ENCODE measurements around the gene ADARB2.
"Not testable (repeated sequence)": the region's sequence is repeated elsewhere in the genome, so short reads cannot be mapped to it uniquely, and the experiment has no call there.

ADARB2 gene

GRCh38 chr10:1232164-1232911 lies 505.0 kb downstream of the ADARB2 start:
- DNase-seq = no peak

- no peak for DNase-seq
Observed at GRCh38 chr10:1230592-1231275, 506.6 kb downstream of the ADARB2 start.

GRCh38 chr10:1230138-1230537 lies 507.2 kb downstream of the ADARB2 start:
- DNase-seq = no peak

GRCh38 chr10:1229574-1229973 lies 507.8 kb downstream of the ADARB2 start:
- no peak for DNase-seq

- DNase-seq = no peak
Observed at GRCh38 chr10:1229116-1229515, 508.2 kb downstream of the ADARB2 start.

GRCh38 chr10:1228467-1228975 lies 508.8 kb downstream of the ADARB2 start:
- DNase-seq = no peak

GRCh38 chr10:1227510-1228402 lies 509.6 kb downstream of the ADARB2 start:
- DNase-seq = no peak

- not testable (repeated sequence) for DNase-seq
Observed at GRCh38 chr10:1226907-1227306, 510.4 kb downstream of the ADARB2 start.

GRCh38 chr10:1219874-1220273 lies 517.5 kb downstream of the ADARB2 start:
- DNase-seq = not testable (repeated sequence)

- no peak for DNase-seq
Observed at GRCh38 chr10:1217661-1218060, 519.7 kb downstream of the ADARB2 start.

GRCh38 chr10:1217237-1217587 lies 520.1 kb downstream of the ADARB2 start:
- DNase-seq = no peak

- DNase-seq = no peak
Observed at GRCh38 chr10:1216574-1217236, 520.6 kb downstream of the ADARB2 start.

- DNase-seq = no peak
Observed at GRCh38 chr10:1215862-1216573, 521.3 kb downstream of the ADARB2 start.

GRCh38 chr10:1214882-1215540 lies 522.3 kb downstream of the ADARB2 start:
- no peak for DNase-seq

GRCh38 chr10:1214071-1214675 lies 523.2 kb downstream of the ADARB2 start:
- no peak for DNase-seq

GRCh38 chr10:1213252-1214070 lies 523.9 kb downstream of the ADARB2 start:
- DNase-seq = no peak

GRCh38 chr10:1212571-1213141 lies 524.7 kb downstream of the ADARB2 start:
- DNase-seq = no peak

- no peak for DNase-seq
Observed at GRCh38 chr10:1211844-1212570, 525.3 kb downstream of the ADARB2 start.

GRCh38 chr10:1210667-1211066 lies 526.7 kb downstream of the ADARB2 start:
- DNase-seq = no peak

Measured in activated CD8-positive, alpha-beta memory T cell treated with anti-CD3 and anti-CD28 coated beads for 24 hours (primary cell).